GM21529 (cell line): ENCODE data around the gene KLHL22.

Experiments used
- ATAC-seq: cut with Tn5 transposase; IDR thresholded peaks from one replicate; pipeline ENCODE4 v1.9.1; 2021; ENCODE audit not compliant: unreplicated experiment

The KLHL22 gene

GRCh38 chr22:20434264-20434751, 61.3 kb downstream of the KLHL22 start:
- ATAC-seq, result no peak

DNA sequence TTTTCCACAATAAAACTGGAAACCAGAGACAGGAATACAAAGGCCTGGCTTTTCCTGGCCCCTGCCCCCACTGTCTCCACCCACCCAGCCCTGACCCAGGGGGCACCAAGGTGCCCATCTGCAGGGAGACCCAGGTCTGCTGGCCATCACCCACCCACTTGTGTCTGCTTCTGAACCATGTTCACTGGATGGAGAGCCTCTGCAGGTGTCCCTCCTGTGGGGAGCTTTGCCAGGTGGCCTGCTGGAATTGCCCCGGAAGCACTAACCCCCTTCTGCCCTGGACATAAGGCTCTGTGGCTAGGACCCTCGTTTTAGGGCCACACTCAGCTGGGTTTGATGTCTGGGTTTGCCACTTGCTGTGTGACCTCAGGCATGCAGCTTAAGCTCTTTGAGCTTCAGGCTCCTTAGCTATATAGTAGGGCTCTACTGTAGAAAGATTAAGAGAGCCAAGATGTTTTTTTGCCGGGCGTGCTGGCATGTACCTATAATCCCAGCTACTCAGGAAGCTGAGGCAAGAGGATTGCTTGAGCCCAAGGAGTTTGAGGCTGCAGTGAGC, 61.8 kb downstream of the KLHL22 start:
- ATAC-seq, result no peak

- no peak for ATAC-seq
Measured at GRCh38 chr22:20433191-20433590, 62.4 kb downstream of the KLHL22 start.

DNA sequence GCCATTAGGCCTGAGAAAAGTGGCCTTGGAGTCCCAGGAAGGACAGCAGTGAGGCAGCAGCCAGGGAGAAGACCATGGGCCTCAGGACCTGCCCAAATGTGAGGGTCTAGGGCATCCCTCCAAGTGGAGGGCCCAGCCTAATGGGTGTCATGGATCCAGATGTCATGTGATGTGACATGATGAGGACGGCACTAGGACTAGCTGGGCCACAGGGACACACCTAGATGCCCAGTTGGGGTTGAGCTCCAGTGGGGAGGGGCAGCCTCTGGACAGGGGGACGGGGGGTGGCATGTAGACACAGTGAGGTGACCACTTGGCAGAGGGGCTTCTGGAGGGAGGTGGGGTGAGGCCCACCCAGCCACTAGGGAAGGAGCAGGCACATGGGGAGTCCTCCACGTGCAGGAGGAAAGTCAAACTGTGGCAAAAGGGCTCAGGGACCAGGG, 63.3 kb downstream of the KLHL22 start:
- no peak for ATAC-seq

DNA sequence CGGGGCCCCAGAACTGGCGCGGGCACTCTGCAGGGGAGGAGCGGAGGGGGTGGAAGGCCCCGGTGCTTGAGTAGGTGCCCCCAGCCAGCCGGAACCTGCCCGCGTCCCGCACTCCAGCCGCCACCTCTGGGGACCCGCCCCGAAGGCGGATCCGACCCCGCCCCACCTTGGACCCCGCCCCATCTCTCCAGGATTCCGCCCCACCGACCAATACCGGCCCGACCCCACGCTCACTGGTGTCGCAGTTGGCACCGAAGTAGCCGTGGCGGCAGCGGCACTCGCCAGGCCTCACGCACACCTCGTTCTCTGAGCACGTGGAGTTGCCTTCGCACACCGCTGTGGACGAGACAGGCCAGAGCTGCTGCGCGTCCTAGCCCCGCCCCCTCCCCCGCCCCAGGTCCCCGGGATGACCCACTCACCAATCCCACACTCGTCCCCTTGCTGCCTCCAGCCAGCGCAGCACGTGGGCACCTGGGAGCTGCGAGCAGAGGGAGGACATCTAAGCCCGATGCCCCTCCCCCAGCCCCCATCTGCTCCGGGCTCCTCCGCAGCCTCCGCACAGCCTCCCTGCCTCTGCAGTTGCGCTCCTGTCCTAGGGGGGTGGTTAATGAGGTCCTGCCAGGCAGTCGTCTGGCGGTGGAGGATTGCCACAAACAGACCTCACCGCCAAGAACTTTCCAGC, 63.9 kb downstream of the KLHL22 start:
- no peak for ATAC-seq

GRCh38 chr22:20430720-20431510, 64.7 kb downstream of the KLHL22 start:
- ATAC-seq, result no peak

DNA sequence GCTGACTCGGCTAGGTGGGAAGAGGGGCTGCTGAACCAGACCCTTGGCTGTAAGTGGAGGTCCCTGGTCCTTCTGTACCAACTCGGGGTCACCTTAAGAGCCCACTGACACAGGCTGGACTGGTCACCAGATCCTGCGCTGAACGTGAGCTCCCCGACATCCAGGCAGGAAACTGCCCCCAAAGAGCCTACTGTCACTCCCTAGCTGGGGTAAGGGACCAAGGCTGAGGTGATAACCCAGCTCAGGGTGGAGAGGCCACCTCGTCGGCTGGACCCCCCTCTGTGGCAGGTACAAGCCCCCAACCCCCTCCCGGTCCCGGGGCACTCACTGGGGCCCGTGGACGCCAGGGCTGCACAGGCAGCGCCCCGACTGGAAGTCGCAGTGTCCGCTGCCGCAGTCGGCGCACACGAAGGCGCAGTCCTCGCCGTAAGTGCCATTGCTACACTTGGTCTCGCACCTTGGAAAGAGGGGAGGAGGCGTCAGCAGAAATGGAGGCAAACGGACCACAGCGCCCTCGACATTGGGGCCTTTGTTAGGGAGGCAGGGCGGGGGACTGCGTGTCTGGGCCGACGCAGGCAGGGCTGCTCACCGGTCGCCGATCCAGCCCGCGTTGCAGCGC, 65.4 kb downstream of the KLHL22 start:
- ATAC-seq, result no peak

- no peak for ATAC-seq
Measured at GRCh38 chr22:20429254-20430100, 66.1 kb downstream of the KLHL22 start.

DNA sequence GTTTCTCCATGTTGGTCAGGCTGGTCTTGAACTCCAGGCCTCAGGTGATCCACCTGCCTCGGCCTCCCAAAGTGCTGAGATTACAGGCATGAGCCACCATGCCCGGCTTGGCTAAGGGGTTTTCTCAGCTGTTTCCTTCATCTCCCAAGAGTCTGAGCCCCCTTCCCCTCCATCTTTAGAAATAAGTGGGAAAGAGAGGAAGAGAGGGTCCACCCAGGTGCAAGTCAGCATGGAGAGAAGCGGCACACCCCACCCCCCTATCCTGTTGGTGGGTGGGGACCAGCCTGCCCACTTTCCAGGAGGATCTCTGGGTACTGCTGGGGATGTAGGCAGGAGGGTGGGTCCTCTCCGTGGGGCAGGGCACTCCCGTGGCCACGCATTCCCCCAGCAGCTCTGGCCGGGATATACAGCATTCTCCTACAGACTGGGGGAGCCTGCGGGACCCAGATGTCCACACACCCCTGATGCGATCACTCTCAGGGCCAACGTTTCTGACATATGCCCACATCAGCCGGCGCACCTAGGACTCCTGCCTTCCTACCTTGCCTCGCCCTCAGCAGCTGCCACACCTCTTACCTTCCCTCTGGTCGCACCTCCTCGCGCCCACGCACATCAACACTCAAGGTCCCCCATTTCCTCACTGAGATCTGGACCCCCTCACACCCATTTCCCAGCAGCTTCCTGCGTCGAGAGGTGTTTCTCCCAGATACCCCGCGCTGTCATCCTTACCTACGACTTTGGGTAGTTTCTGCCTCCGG, 66.9 kb downstream of the KLHL22 start:
- no peak for ATAC-seq

GRCh38 chr22:20427945-20428417, 67.6 kb downstream of the KLHL22 start:
- no peak for ATAC-seq

DNA sequence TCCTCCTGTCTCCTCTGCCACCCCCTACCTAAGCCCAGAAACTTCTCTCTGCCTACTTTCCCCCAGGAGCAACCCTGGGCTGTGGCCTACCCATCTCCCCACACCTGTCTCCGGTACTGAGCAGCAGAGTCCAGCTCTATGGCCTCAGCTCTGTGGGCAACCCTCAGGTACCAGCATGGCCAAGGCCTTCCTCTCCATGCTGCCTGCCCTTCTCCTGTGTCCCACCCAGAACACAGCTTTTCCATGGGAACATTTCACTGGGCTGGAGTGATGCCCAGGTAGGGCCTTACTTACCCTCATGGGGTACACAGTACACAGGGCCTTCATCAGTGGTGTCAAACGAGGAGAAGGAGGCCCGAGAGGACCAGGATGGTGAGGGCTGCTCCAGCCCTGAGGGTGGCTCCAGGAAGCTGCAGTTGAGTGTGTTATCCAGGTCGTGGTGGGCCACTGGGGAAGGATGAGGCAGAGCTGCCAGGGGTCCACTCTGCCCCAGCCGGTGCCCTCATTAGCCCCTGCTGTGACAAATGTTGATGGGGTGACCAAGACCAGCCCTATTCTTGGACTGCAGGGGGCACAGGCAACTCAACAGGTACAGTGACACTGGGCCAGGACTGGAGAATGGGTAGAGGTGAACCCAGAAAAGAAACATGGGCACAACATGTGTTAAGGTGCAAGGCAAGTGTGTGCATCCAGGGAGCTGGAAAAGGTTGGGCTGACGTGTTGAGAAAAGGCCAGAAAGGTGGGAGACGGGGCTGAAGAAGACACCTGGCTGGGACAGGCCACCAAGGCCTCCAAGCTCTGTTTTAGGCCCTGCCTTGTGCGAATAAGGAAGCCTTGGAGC, 68.3 kb downstream of the KLHL22 start:
- ATAC-seq, result no peak

DNA sequence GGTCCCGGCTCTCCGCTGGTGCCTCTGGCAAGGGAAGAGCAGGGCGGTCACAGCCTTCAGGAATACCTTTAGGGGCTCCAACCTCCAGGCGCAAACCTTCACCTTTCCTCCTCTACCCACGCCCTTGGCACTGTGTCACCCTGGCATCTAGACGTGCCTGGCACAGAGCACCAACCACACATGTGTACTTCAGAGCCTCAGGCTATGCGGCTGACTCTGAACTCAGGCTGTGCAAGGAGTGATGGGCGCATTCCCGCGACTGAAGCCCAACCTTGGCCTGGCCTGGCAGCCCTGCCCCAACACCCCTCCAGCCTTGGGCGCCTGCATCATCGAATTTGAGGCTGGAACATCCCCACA, 69.4 kb downstream of the KLHL22 start:
- ATAC-seq, result no peak

DNA sequence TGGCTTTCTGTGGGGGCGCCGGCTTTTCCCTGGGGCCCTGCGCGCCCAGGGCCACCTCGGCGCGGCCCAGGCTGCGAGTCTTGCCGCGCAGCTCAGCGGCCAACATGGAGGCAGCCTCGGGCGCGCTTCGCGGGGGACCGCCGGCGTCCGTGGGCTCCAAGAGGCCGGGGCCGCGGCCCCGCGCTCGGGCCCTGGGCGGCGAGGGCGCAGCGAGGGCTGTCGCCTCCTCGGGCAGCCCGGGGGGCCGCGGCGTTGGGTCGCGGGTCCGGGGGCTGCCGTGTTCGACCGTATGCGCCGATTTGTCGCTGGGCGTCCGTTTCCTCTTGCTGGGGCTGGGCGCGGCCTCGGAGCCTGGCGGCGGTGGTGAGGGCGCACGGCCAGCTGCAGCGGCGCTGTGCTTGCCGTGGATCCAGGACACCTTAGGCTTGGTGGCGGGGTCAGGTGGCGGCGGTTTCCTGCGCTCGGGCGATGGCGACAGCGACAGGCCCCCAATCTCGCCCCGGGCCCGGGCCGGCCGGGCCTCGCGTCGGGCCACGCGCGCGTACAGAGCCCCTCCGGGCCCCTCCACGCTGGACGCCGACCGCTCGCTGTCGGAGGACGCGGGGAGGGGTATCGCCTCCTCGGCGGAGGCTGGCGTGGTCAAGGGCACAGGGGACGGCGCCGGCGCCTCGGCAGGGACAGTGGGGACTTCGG, 69.9 kb downstream of the KLHL22 start:
- ATAC-seq, result no peak

DNA sequence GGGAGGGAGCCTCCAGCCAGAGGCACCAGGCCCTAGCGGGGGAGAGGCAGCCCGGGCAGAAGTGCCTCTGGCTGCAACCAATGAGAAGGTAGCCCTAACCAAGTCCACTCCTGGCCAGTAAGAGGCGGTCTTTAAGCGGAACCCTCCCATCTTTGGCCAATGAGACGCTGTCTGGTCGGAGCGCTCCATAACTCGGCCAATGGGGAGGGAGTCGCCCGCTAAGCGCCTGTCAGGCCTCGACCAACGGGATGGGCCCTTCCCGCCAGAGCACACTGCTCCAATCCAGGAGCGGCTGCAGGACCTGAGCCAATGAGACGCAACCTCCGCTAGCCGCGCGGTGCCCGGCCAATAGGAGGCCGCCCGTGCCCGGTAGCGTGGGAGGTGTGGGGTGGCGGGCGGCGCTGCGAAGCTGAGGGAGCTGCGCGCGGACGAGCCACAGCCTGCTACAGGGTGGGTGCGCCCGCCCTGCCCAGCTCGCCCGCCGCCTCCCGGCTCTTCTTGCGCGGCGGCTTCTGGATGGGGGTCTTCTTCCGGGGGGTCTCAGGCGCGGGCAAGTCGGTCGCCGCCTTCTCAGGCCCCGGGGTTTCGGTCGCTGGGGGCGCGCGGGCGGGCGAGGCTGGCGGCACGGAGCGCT, 70.5 kb downstream of the KLHL22 start:
- ATAC-seq, result no peak

DNA sequence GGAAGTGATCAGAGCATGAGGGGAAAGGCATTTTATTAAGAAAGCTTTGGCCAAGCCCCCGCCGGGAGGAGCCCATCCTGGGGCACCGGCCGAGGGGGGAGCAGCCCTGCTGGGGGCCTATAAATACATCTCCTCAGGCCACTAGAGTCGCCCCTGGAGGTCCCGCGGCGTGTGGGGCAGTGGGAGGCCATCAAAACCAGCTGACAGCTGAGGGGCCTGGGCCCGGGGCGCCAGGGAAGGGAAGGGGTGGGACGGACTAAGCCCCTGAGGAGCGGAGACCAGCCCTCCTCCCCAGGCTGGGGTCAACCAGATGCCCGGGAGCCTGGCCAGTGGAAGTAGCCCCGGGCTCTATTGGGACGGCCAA, 71.0 kb downstream of the KLHL22 start:
- ATAC-seq, result no peak

GRCh38 chr22:20423906-20424551, 71.6 kb downstream of the KLHL22 start:
- no peak for ATAC-seq
